KOPT-K1 (cell line): ENCODE measurements around the gene B3GNT9.

Source experiments
- H3K27ac ChIP-seq: fragments of 200-600 bp; sonication (generic); 2 replicates; pipeline ENCODE4 v1.5.1; 2016; ENCODE audit warnings: antibody characterized with exemption, mild to moderate bottlenecking, low read depth, low read length; ENCODE audit not compliant: poor library complexity, severe bottlenecking
- H3K36me3 ChIP-seq: fragments of 200-600 bp; sonication (generic); 2 replicates; pipeline ENCODE4 v1.5.1; 2017; ENCODE audit warnings: antibody characterized with exemption, mild to moderate bottlenecking, low read length, moderate library complexity; ENCODE audit not compliant: insufficient read depth
- H3K9me3 ChIP-seq: fragments of 200-600 bp; sonication (generic); 2 replicates; pipeline ENCODE4 v1.5.1; 2017; ENCODE audit warnings: antibody characterized with exemption, low read length, mild to moderate bottlenecking; ENCODE audit not compliant: insufficient read depth, poor library complexity, severe bottlenecking

Gene B3GNT9

GRCh38 chr16:67150833-67151396 is at the start of gene B3GNT9:
TSS of gene B3GNT9 (minus strand) at chr16:67150998. CDS start at chr16:67150485, 513 bp downstream.
- H3K36me3 ChIP-seq, result peaks cover 38% of the 10 kb centered on the region
- no peaks in the 10 kb centered on the region for H3K9me3 ChIP-seq
- H3K27ac ChIP-seq, result no peak within 1 kb of the TSS

- no peak overlapping the region for H3K27ac ChIP-seq
Measured at GRCh38 chr16:67200491-67200890, 49.7 kb upstream of the B3GNT9 start.

DNA sequence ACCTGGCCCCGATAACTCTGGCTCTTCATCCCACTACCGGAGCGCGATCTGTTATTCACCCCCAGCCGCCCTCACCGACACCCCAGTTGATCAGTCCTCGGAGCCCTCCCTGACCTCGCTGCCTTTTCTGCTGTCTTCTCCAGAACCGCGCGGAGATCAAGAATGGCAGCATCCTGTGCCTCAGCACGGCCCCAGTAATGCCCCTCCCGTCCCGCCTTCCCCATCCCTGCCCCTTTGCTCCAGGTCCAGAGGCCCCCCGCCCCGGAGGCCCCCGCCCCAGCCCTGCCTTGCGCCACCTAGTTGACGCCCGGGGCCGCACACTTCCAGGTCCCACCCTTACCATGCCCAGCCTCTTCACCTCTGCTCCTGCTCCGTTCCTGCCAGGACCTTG is 49.0 kb upstream of the B3GNT9 start:
- peaks cover 97% of the 10 kb centered on the region for H3K36me3 ChIP-seq
- H3K27ac ChIP-seq, result no peak overlapping the region
- no peaks in the 10 kb centered on the region for H3K9me3 ChIP-seq

More at GRCh38 chr16:67200491-67200890, 49.7 kb upstream of the B3GNT9 start:
- H3K9me3 ChIP-seq, result no peaks in the 10 kb centered on the region
- H3K36me3 ChIP-seq, result peaks cover 90% of the 10 kb centered on the region

- no peak within 1 kb of the TSS for H3K27ac ChIP-seq
- H3K9me3 ChIP-seq, result no peaks in the 10 kb centered on the region
- peaks cover 99% of the 10 kb centered on the region for H3K36me3 ChIP-seq
Measured at GRCh38 chr16:67199011-67199807, 48.4 kb upstream of the B3GNT9 start, which contains the start of gene ELMO3. TSS of gene ELMO3 (plus strand) at chr16:67199131. CDS start at chr16:67199327, 196 bp downstream.

DNA sequence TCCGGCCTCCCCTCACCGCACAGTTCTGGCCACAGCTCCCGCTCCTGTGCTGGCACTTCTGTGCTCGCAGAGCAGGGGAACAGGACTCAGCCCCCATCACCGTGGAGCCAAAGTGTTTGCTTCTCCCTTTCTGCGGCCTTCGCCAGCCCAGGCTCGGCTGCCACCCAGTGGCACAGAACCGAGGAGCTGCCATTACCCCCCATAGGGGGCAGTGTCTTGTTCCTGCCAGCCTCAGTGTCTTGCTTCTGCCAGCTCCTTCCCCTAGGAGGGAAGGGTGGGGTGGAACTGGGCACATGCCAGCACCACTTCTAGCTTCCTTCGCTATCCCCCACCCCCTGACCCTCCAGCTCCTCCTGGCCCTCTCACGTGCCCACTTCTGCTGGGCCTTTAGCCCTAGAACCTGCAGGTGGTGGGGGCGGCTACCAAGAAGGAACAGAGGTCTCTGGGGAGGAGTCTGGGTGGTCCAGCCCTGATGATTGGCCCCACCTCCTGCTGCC is 47.5 kb upstream of the B3GNT9 start:
- Histone ChIP-seq H3K36me3 (peaks cover 99% of the 10 kb centered on the region), H3K27ac (no peak overlapping the region), H3K9me3 (no peaks in the 10 kb centered on the region)

GRCh38 chr16:67197704-67198103 is 46.9 kb upstream of the B3GNT9 start:
- Histone ChIP-seq H3K9me3 (no peaks in the 10 kb centered on the region), H3K36me3 (peaks cover 95% of the 10 kb centered on the region), H3K27ac (no peak overlapping the region)

DNA sequence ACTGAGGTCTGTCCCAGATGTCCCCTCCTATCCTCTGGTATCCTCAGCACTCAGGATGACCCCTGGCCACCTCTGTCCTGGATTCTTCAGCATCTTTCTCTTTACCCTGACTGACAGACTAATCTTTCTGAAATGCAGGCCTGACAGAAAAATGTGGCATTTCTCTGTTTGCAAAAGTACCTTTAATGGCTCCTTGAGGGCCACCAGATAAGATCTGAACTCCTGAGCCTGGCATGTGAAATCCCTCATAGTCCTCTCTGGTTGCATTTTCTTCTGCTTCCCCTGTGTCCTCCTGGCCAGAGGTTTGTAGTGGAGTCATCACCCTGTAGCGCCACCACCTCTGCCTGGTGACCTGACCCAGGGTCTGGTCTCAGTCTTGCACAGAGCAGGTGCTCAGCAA is 46.1 kb upstream of the B3GNT9 start:
- Histone ChIP-seq H3K36me3 (peaks cover 87% of the 10 kb centered on the region), H3K9me3 (no peaks in the 10 kb centered on the region), H3K27ac (no peak overlapping the region)

DNA sequence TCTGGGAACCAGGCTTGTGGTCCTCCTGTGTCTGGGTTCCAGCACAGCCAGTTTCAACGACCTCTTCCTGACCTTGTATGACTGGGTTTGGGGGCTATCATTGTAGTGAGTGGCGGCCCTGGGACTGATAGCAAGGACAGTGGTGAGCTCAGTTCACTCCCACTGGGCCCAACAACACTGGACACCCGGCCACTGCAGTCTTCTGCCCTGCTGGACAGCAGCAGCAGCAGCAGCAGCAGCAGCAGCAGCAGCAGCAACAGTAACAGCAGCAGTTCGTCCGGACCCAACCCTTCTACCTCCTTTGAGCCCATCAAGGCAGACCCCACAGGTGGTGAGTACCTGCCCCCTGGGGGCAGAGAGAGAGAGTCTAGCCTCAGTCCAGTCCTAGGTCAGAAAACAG is 44.9 kb upstream of the B3GNT9 start:
- H3K27ac ChIP-seq, result no peak overlapping the region
- H3K36me3 ChIP-seq, result peaks cover 75% of the 10 kb centered on the region
- no peaks in the 10 kb centered on the region for H3K9me3 ChIP-seq

DNA sequence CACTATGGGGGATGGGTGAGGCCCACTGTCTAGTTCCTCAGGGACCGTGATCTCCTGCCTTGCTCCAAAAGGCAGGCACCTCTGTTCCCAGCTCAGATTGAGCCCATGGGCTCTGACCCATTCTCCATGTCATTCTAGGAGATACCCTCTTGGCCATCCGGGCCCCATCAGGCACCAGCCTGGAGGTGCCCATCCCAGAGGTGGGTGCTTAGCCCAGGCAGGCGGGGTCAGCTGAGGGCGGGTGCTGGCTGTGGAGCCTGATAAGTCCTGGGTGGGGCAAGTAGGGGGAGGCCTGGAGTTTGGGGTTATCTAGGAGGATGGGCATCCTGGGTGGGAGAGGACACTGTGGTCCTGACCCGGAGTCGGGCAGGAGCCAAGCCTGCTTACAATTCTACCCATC is 43.5 kb upstream of the B3GNT9 start:
- no peak overlapping the region for H3K27ac ChIP-seq
- no peaks in the 10 kb centered on the region for H3K9me3 ChIP-seq
- peaks cover 61% of the 10 kb centered on the region for H3K36me3 ChIP-seq

GRCh38 chr16:67193536-67193935 is 42.7 kb upstream of the B3GNT9 start:
- Histone ChIP-seq H3K9me3 (no peaks in the 10 kb centered on the region), H3K36me3 (peaks cover 55% of the 10 kb centered on the region), H3K27ac (peak overlapping the region; percentile 85)

GRCh38 chr16:67192781-67193361 is 42.1 kb upstream of the B3GNT9 start:
- Histone ChIP-seq H3K9me3 (no peaks in the 10 kb centered on the region), H3K27ac (peak overlapping the region; percentile 85), H3K36me3 (peaks cover 48% of the 10 kb centered on the region)

DNA sequence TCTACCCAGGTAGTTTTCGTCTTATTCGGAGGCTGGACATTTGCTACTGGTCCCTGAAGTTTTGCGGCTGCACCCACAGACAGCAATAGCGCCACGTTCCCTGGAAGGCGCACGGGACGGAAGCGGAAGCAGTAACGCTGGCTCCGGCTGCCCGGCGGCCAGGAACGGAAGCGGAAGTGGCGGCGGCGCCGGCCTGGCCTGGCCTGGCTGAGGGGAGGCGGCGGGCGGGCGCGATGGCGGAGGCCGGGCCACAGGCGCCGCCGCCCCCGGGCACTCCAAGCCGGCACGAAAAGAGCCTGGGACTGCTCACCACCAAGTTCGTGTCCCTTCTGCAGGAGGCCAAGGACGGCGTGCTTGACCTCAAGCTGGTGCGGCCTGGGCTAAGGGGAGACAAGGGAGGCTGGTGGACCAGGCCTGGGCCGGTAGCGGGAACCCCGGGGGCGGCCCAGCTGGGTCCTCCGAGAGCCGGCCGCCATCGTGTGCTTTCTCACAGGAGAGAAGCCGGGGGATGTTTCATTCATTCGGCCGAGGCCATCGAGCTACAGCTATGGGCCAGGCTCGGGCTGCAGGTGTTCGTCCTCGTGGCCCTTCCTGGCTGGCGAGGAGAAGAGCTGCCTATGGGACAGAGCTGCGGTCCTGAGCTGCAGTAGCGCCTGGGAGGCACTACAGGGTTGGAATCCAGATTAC is 41.3 kb upstream of the B3GNT9 start, which contains the start of gene E2F4:
E2F4 (plus strand) TSS at position 161 of the 687 bp plus-strand sequence; CDS start at position 234, 73 bp downstream.
- peaks cover 41% of the 10 kb centered on the region for H3K36me3 ChIP-seq
- H3K9me3 ChIP-seq, result no peaks in the 10 kb centered on the region
- H3K27ac ChIP-seq, result peak within 1 kb of the TSS; percentile 85

- Histone ChIP-seq H3K9me3 (no peaks in the 10 kb centered on the region), H3K27ac (peak overlapping the region; percentile 85), H3K36me3 (peaks cover 34% of the 10 kb centered on the region)
Measured at GRCh38 chr16:67191411-67191994, 40.7 kb upstream of the B3GNT9 start.

- no peak overlapping the region for H3K27ac ChIP-seq
- peaks cover 27% of the 10 kb centered on the region for H3K36me3 ChIP-seq
- no peaks in the 10 kb centered on the region for H3K9me3 ChIP-seq
Measured at GRCh38 chr16:67190448-67191399, 39.9 kb upstream of the B3GNT9 start.
